Body of pancreas (tissue), 4 donors: ENCODE data around the gene ALCAM. TPM values are rescaled to one million over a fixed set of nuclear protein-coding genes. Genes with fewer than 3 reads are reported as not detected.

Source experiments
- ATAC-seq: fragments of 150-250 bp; one replicate; pipeline ENCODE4 v1.9.1; 2016
- DNase-seq, 4 donors: peaks; one replicate each; pipeline ENCODE4 v3.0.0-alpha.2; 2019
- H3K27ac ChIP-seq, 4 donors: fragments of 200-600 bp; sonication (generic); 1 replicate in 3 of 4; 2 replicates in 1 of 4; pipeline versions ENCODE4 v1.5.1 to v1.6.1; 2016 to 2019; ENCODE audit warnings: mild to moderate bottlenecking in 1 of 4, mixed read lengths in 1 of 4, moderate library complexity in 1 of 4
- H3K27me3 ChIP-seq, 2 donors: fragments of 200-600 bp; sonication (generic); one replicate each; pipeline ENCODE4 v1.6.0; 2016; ENCODE audit warnings: mild to moderate bottlenecking in 1 of 2
- H3K36me3 ChIP-seq, 2 donors: fragments of 200-600 bp; sonication (generic); replicated peaks in 1 of 2; 2 replicates each; pipeline ENCODE4 v1.5.1; 2016; ENCODE audit warnings: low read depth in 2 of 2; ENCODE audit not compliant: insufficient read depth in 1 of 2
- H3K4me1 ChIP-seq: fragments of 200-600 bp; sonication (generic); one replicate; pipeline ENCODE4 v1.6.0; 2016
- H3K4me3 ChIP-seq, 2 donors: fragments of 200-600 bp; sonication (generic); 1 replicate in 1 of 2; 2 replicates in 1 of 2; pipeline ENCODE4 v1.5.1; 2016 to 2019
- H3K9me3 ChIP-seq, 3 donors: fragments of 200-600 bp; sonication (generic); 1 replicate in 2 of 3; 2 replicates in 1 of 3; pipeline ENCODE4 v1.5.1; 2016
- POLR2A ChIP-seq, 3 donors: fragments of 450-650 bp; IDR thresholded peaks; one replicate each; pipeline ENCODE4 v1.6.1; 2016; ENCODE audit warnings: antibody characterized with exemption in 3 of 3, mild to moderate bottlenecking in 2 of 3
- WGBS, 2 donors: methylation state at CpG; one replicate each; pipeline ENCODE4 v1.1.5; 2017; 5-methylcytosine and 5-hydroxymethylcytosine counted together
- intact Hi-C: fragments of 100-400 bp; cut with DNase I; formaldehyde crosslinking; loops from one replicate; pipeline ENCODE4 v1.15.1; 2023
- total RNA-seq, 2 donors: library from RNA; depleted of rRNA; stranded (reverse); fragments of >200 nt; gene quantifications; one replicate each; pipeline ENCODE4 v1.1.0, GENCODE V29; 2016
- TF ChIP-seq, protein P1 (sequence below), 7 experiments: fragments of 450-650 bp in 4 of 7; fragments of 200-600 bp in 3 of 7; sonication (generic) in 3 of 7; IDR thresholded peaks; one replicate each; pipeline ENCODE4 v1.5.1; 2016 to 2019; ENCODE audit warnings: antibody characterized with exemption in 7 of 7

The ALCAM gene
- total RNA-seq, 2 donors from 2014 or later = 34.8 to 35.3 TPM

DNA sequence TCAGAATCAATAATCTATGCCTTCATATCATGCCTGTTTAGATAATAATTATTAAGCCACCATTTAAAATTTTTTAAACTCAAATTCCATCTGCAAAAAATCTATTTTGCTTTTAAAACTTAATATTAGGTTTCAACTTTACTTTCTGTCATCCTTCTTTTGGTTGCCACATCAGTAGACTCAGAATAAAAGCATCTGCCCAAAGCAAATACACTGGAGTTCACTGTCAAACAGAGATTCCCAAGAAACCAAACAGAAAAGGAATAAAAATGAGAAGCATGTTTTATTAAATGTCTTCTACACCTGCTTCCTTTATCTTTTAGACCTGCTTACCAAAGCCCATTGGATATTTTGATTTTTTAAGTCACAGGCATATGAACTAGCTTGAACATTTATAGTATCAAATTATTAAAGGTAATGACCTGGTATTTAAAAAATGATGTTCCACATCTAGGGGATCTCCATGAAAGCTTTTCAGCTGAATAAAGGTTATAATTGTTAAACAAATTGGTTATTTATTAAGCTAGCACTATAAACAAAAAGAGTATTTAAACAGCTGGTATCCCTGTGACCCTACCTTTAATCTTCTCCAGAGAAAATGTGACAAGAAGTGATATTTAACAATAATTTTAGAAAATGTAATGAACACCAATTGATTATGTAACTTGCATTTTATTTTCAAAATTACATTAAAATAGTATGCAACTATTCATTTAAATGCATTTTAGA lies 62.5 kb downstream of the ALCAM start:
- Histone ChIP-seq H3K9me3 (no peaks in the 10 kb centered on the region), H3K27ac (no peak overlapping the region), H3K27me3 (no peaks in the 10 kb centered on the region), H3K4me1 (peaks cover 14% of the 10 kb centered on the region), H3K4me3 (no peak overlapping the region), H3K36me3 (no peaks in the 10 kb centered on the region)
- no peak for TF ChIP-seq POLR2A (IDR thresholded peaks at IDR 0.05)
- TF ChIP-seq, protein P1, sequence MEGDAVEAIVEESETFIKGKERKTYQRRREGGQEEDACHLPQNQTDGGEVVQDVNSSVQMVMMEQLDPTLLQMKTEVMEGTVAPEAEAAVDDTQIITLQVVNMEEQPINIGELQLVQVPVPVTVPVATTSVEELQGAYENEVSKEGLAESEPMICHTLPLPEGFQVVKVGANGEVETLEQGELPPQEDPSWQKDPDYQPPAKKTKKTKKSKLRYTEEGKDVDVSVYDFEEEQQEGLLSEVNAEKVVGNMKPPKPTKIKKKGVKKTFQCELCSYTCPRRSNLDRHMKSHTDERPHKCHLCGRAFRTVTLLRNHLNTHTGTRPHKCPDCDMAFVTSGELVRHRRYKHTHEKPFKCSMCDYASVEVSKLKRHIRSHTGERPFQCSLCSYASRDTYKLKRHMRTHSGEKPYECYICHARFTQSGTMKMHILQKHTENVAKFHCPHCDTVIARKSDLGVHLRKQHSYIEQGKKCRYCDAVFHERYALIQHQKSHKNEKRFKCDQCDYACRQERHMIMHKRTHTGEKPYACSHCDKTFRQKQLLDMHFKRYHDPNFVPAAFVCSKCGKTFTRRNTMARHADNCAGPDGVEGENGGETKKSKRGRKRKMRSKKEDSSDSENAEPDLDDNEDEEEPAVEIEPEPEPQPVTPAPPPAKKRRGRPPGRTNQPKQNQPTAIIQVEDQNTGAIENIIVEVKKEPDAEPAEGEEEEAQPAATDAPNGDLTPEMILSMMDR (IDR thresholded peaks at IDR 0.05) = no peak
- no peak for DNase-seq
- ATAC-seq = no peak
- intact Hi-C loops = no loop called here

DNA sequence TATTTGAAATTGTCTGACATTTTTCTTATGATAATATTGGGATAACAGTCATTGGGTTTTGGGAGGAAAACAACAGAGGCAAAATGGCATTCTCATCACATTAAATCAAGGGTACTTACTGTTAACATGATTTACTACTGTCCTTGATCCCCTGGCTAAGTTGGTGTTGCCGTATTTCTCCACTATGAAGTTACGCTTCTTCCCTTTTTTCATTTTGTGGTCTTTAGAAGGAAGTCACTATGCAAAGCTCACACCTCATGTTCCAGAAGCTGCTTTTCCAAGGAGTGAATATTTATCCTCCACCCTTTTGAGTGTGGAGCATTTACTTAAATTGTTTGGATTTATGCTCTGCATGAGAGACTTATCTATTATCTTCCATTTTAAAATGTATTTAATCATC lies 63.7 kb downstream of the ALCAM start:
- H3K27me3 ChIP-seq = no peaks in the 10 kb centered on the region
- TF ChIP-seq, protein P1 (IDR thresholded peaks at IDR 0.05) = no peak
- TF ChIP-seq POLR2A (IDR thresholded peaks at IDR 0.05) = no peak
- H3K27ac ChIP-seq = no peak overlapping the region
- H3K36me3 ChIP-seq = no peaks in the 10 kb centered on the region
- no peak for ATAC-seq
- no peak for DNase-seq
- no peak overlapping the region for H3K4me3 ChIP-seq
- no peaks in the 10 kb centered on the region for H3K9me3 ChIP-seq
- H3K4me1 ChIP-seq = peaks cover 14% of the 10 kb centered on the region
- WGBS, 2 donors = 85 to 97% methylated on average over 2 of the region's 2 CpGs
- intact Hi-C loops = no loop called here

DNA sequence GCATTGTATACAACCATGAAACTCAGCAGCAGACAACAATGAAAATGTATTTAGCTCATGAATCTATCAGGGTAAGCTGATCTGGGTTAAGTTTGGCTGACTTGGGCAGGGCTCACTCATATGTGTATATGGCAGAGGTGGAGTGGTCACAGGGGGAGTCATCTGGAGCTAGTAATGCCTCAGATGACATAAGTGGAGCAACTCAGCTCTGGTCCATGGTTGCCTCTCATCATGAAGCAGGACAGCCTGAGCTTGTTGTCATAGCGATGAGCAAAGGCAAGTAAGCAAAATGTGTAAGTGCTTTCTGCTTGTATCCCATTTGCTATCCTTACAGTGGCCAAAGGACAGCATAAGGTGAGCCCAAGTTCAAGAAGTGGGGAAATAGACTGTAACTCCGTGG lies 64.5 kb downstream of the ALCAM start:
- H3K36me3 ChIP-seq = no peaks in the 10 kb centered on the region
- ATAC-seq = no peak
- H3K4me3 ChIP-seq = no peak overlapping the region
- no peak overlapping the region for H3K27ac ChIP-seq
- no peak for TF ChIP-seq POLR2A (IDR thresholded peaks at IDR 0.05)
- TF ChIP-seq, protein P1 (IDR thresholded peaks at IDR 0.05) = no peak
- DNase-seq = no peak
- H3K4me1 ChIP-seq = peaks cover 14% of the 10 kb centered on the region
- 82 to 94% methylated on average over 2 of the region's 2 CpGs for WGBS, 2 donors
- intact Hi-C loops = no loop called here
- H3K27me3 ChIP-seq = no peaks in the 10 kb centered on the region
- H3K9me3 ChIP-seq = no peaks in the 10 kb centered on the region

DNA sequence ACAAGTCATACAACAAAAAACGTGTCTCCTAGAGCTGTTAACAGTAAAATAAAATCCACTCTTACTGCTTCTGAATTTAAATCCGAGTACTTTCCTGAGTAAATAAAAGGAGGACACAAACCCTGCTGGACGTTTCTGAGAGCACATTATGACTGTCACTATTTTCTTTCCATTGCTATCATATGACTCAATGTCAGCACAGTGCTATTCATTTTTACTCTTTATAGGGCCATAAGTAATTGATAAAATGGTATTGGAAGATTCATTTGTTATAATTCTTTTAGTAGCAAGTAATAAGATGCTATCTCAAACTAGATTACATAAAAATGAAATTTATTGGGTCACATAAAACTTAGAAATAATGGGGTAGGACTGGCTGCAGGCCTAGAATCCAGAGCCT lies 68.6 kb downstream of the ALCAM start:
- 71 to 77% methylated on average over 3 of the region's 3 CpGs for WGBS, 2 donors

More for the DNA sequence above, 68.6 kb downstream of the ALCAM start:
- no peak for TF ChIP-seq POLR2A (IDR thresholded peaks at IDR 0.05)
- TF ChIP-seq, protein P1 (IDR thresholded peaks at IDR 0.05) = no peak
- no peaks in the 10 kb centered on the region for H3K27me3 ChIP-seq
- no peak overlapping the region for H3K27ac ChIP-seq
- H3K36me3 ChIP-seq = no peaks in the 10 kb centered on the region
- H3K4me1 ChIP-seq = peaks cover 6% of the 10 kb centered on the region
- no peak for ATAC-seq
- H3K9me3 ChIP-seq = no peaks in the 10 kb centered on the region
- intact Hi-C loops = no loop called here
- no peak for DNase-seq
- no peak overlapping the region for H3K4me3 ChIP-seq
